GM06990 (cell line): Measurements from ENCODE around the gene RIPK4.

Experiments used
- DNase-seq: peaks from one replicate; pipeline ENCODE4 v3.0.0-alpha.2; 2011; ENCODE audit not compliant: insufficient read length; ENCODE audit errors: extremely low read depth
- H3K27me3 ChIP-seq: replicated peaks from 2 replicates; pipeline ENCODE4 v1.6.0; 2011; ENCODE audit warnings: low read length; ENCODE audit not compliant: control insufficient read depth, insufficient read depth
- H3K36me3 ChIP-seq: 2 replicates; pipeline ENCODE4 v1.5.1; 2011; ENCODE audit warnings: low read length; ENCODE audit not compliant: control insufficient read depth, insufficient read depth
- H3K4me3 ChIP-seq: replicated peaks from 2 replicates; pipeline ENCODE4 v1.5.1; 2011; ENCODE audit warnings: low read depth, mild to moderate bottlenecking, control low read depth, low read length
- TF ChIP-seq, protein P1 (sequence below): IDR thresholded peaks from 2 replicates; pipeline ENCODE4 v1.5.1; 2011; ENCODE audit warnings: low read length, control low read depth, mild to moderate bottlenecking, inconsistent platforms; ENCODE audit not compliant: insufficient read depth, poor library complexity, severe bottlenecking

Gene RIPK4

DNA sequence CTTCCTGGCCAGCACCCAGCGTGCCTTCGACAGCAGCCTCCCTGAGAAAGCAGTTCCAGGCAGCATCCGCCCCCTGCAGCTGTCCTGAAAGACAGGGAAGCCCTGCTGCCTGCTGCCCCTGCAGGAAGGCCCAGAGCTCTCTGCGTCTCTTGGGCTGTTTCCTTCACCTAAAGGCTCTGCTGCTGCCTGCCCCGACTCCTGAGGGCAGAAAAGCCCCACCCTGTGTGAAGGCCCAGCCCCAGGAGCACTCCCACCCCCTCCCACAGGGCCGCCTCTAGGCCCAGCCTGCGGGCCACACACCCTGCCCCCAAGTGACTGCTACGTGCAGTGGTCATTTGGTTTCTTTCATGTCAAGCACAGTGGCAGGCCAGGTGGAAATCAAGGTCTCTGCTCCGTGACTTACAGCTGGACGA lies 12.4 kb downstream of the RIPK4 start:
- no peak for DNase-seq
- H3K4me3 ChIP-seq: no peak overlapping the region
- no peaks in the 10 kb centered on the region for H3K36me3 ChIP-seq
- no peaks in the 10 kb centered on the region for H3K27me3 ChIP-seq
- TF ChIP-seq, protein P1, sequence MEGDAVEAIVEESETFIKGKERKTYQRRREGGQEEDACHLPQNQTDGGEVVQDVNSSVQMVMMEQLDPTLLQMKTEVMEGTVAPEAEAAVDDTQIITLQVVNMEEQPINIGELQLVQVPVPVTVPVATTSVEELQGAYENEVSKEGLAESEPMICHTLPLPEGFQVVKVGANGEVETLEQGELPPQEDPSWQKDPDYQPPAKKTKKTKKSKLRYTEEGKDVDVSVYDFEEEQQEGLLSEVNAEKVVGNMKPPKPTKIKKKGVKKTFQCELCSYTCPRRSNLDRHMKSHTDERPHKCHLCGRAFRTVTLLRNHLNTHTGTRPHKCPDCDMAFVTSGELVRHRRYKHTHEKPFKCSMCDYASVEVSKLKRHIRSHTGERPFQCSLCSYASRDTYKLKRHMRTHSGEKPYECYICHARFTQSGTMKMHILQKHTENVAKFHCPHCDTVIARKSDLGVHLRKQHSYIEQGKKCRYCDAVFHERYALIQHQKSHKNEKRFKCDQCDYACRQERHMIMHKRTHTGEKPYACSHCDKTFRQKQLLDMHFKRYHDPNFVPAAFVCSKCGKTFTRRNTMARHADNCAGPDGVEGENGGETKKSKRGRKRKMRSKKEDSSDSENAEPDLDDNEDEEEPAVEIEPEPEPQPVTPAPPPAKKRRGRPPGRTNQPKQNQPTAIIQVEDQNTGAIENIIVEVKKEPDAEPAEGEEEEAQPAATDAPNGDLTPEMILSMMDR: no peak

- H3K36me3 ChIP-seq: no peaks in the 10 kb centered on the region
- TF ChIP-seq, protein P1: no peak
- H3K4me3 ChIP-seq: no peak overlapping the region
- H3K27me3 ChIP-seq: no peaks in the 10 kb centered on the region
- no peak for DNase-seq
These were observed 13.6 kb downstream of the RIPK4 start for GRCh38 chr21:41753006-41753898.

DNA sequence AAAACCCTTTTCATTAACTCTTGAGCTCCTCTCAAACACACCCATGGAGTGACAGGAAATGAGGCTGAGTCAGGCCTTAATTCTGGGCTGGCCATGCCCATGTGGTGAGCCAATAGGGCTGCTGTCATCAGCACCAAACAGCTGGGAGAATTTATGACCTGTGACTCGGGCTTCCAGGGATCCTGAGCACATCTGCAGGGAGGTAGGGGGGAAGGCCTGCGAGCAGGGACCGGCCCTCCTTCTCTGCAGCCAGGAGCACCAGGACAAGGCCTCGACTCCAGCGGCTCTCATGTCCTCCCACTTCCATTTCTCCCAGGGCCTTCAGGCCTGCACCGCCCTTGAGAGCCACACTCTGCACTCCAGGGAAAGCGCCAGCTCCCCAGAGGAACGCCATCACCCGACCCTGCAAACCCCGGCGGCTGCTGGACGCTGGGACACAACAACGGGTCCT lies 14.6 kb downstream of the RIPK4 start:
- no peak overlapping the region for H3K4me3 ChIP-seq
- no peaks in the 10 kb centered on the region for H3K27me3 ChIP-seq
- DNase-seq: no peak
- H3K36me3 ChIP-seq: no peaks in the 10 kb centered on the region
- TF ChIP-seq, protein P1: no peak

DNA sequence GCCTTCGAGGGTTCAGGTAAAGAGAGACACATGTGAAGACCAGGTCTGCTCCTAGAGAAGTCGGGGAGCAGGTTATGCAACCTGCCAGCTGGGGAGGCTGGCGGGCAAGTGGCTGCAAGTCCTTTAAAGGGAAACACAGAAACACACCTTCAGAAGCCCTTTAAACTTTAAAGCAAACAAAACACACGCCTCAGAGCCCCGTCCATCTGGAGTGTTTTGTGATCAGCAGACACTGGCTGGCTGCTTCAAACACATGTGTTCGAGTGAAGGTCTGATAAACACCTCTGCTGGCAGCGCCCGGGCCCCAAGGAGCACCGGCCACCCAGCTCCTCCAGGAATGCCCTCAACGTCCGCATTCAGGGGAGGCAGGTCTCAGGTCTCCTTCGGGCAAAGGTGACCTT lies 15.2 kb downstream of the RIPK4 start:
- TF ChIP-seq, protein P1: no peak
- H3K36me3 ChIP-seq: no peaks in the 10 kb centered on the region
- H3K27me3 ChIP-seq: no peaks in the 10 kb centered on the region
- no peak for DNase-seq
- no peak overlapping the region for H3K4me3 ChIP-seq

DNA sequence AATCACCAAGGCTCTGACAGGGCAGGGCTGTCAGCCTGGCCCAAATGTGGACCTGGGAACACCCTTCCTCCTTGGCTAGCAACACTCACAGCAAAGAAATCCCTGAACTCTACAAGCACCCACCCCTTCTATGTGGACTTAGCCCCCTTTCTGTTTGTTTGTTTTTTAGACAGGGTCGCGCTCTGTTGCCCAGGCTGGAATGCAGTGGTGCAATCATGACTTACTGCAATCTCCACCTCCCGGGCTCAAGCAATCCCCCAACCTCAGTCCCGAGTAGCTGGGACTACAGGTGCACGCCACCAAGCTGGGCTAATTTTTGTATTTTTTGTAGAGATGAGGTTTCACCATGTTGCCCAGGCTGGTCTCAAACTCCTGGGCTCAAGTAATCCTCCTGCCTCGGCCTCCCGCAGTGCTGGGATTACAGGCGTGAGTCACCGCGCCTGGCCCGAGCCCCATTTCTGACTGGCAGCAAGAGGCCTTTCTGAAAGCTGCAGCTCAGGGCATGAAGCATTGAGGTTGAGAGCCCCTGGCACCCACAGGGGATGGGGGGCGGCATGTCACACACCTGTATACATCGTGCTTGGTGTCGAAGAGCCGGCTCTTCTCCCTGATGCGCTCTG lies 16.2 kb downstream of the RIPK4 start:
- TF ChIP-seq, protein P1: no peak
- no peak for DNase-seq
- Histone ChIP-seq H3K4me3 (no peak overlapping the region), H3K27me3 (no peaks in the 10 kb centered on the region), H3K36me3 (no peaks in the 10 kb centered on the region)
